Gastroesophageal sphincter (tissue), 3 donors: ENCODE measurements around the gene PPFIA4.

Source experiments
- CTCF ChIP-seq, 4 experiments: fragments of 200-600 bp in 2 of 4; fragments of 450-650 bp in 2 of 4; sonication (generic) in 1 of 4; IDR thresholded peaks; one replicate each; pipeline ENCODE4 v1.5.1; 2017 to 2019; ENCODE audit warnings: antibody characterized with exemption in 4 of 4, mild to moderate bottlenecking in 2 of 4, moderate library complexity in 2 of 4
- EP300 ChIP-seq: sonication (generic); formaldehyde crosslinking; IDR thresholded peaks from one replicate; pipeline ENCODE4 v1.6.1; 2017; ENCODE audit warnings: antibody characterized with exemption, mild to moderate bottlenecking
- POLR2A ChIP-seq, 2 donors: fragments of 450-650 bp; IDR thresholded peaks; one replicate each; pipeline ENCODE4 v1.6.1; 2017; ENCODE audit warnings: antibody characterized with exemption in 2 of 2, mild to moderate bottlenecking in 2 of 2, moderate library complexity in 1 of 2
- POLR2AphosphoS5 ChIP-seq: sonication (generic); formaldehyde crosslinking; IDR thresholded peaks from one replicate; pipeline ENCODE4 v1.6.1; 2017; ENCODE audit warnings: antibody characterized with exemption

DNA sequence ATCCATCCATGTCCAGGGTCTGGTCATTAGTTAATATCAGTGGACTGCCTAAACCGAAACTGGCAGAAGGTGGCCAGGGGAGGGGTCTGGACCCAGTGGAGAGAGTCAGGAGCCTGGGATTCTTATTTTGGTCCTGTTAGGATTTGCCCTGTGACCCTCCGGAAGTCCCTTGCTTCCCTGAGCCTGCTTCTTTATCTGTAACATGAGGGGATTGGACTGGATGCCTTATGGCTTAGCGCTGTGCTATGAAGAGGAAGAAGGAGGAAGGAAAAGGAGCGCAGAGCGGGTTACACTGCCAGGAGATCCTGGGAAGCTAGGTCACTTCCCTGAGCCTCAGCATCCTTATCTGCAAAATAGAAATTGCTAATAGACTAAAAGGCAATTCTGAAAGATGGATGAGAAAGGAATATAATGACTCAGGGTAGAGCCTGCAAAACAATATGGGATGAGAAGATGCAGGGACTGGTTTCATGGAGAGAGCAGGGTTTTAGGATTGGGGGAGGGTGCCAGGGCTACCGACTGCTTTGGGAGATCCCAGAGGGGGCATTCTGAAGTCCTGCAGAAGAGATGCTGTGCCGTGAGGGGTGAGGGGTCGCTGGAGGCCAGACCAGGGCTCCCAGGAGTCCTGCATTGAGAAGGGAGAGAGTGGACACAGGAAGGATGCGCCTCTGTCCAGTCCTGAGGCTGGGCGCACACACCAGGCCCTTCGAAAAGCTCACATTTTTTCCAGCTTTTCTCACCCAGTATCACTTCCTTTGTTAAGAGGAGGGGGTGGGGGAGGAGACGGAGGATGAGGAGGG lies 100.8 kb downstream of the PPFIA4 start:
- no peak for TF ChIP-seq CTCF (IDR thresholded peaks at IDR 0.05)
- no peak for TF ChIP-seq POLR2A (IDR thresholded peaks at IDR 0.05)
- no peak for TF ChIP-seq POLR2AphosphoS5
- TF ChIP-seq EP300 = no peak
